Measurements from ENCODE around the gene DIRAS2. TPM values are rescaled to one million over a fixed set of nuclear protein-coding genes. Genes with fewer than 3 reads are reported as not detected.
"Not testable (repeated sequence)": the region's sequence is repeated elsewhere in the genome, so short reads cannot be mapped to it uniquely, and the experiment has no call there.

Gene DIRAS2, protein sequence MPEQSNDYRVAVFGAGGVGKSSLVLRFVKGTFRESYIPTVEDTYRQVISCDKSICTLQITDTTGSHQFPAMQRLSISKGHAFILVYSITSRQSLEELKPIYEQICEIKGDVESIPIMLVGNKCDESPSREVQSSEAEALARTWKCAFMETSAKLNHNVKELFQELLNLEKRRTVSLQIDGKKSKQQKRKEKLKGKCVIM
- total RNA-seq, result not detected
- long read RNA-seq, result 0 reads

DNA sequence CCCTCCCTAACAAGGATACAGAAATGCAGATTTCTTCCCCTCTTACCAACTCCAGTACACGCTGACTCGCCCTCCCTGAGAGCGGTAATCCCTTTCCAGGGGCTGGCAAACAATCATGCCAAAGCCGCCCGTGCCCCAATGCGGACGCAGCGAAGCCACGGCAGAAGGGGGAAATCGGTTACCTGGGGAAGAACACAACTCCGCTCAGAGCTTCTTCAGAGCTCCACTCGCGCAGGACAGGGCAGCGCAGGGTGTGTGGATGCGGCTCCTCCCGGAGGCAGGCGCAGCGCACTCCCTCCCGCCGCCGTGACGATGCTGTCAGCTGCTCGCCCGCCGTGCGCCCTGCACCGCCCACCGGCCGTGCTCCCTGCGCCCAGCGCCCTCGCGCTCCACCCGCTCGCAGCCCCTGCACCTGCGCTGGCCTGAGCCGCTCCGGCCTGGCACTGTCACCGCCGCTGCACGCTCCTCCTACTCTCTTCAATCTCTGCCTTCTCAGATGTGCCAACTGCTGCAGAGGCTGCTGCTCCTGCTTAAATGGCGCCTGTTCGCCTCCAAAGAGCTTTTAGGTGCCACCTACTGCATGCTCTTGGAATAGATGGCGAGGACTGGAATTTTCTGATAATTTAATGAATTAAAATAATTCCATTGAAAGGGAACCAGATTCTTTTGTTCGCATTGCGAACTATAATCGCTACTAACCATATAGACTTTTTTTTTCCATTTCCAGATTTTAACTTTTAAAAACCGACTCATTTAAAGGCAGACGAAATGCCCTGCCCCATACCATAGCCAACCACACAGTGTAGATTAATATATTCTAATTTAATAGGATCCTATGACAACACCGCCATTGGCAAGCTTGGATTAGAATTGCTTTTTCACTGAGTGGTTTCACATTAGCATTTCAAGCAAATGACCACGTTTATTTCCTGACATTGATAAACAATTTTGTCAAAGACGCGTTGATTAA is at the start of gene DIRAS2:
Gene DIRAS2, minus strand, starts transcription at position 255 of the 970 bp plus-strand sequence. CDS start 28,997 bp downstream, outside the sequence.
- intact Hi-C loops (cut with DNase I), result no loop called here
- ATAC-seq (ENCODE audit: poor library complexity), result peak; percentile 92
- DNase-seq, result peak; percentile 55

DNA sequence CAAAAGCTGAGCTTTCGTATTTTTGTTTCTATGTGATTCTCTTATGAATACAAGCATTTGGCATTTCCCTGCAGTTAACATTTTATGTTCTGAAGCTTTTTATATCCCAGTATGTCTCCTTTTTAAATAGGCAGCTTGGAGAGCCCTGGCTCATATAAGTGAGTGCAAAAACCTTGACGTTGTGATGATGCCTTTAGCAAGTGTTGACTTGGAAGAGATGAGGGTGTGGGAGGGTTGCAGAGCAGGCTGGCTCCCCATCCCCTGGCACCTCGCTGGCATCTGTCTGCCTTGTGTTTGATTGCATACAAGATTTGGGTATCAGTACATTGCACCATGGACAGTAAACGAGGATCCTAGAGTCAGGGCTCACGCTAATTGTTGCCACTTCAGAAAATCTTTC is 42.1 kb upstream of the DIRAS2 start:
- DNase-seq, result no peak
- no peak for ATAC-seq (ENCODE audit: poor library complexity)
- intact Hi-C loops (cut with DNase I), result no loop called here

DNA sequence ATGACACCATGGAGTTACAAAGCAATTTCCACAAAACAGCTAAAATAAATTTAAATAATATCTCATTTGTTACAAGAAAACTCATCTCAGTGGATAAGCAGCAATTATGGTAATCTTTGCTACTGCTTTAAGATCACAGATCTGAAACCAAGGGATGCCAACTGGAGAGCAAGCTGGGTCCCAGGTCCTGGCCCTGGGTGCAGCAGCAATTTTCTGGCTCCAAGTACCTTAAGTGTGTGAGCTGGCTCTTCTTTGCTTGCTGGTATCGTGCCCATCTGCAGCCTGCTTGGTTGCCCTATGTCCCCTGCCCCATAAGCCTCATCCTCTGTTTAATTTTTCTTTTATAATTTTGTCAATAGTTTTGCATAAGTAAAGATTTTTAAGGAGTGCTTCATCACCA is 41.5 kb upstream of the DIRAS2 start:
- intact Hi-C loops (cut with DNase I), result no loop called here
- DNase-seq (no peak), ATAC-seq (ENCODE audit: poor library complexity) (no peak)

DNA sequence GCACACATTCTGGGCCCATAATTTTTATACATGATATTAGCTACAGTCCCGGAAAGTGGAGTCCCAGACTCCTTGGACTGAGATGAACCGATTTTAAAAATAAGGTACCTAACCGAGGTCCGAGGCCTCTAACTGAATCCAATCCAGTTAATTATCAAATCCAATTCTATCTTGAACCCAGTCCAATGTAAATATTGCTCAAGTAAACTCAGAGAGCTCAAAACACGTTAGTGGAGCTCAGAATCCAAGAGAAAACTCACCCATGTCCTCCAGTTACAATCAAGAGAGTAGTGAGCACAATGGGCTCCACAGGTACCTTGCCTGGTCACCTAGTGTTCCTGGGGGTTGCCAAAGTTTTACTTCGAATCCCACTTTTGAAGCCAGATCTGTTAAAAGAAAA is 37.9 kb upstream of the DIRAS2 start:
- DNase-seq (no peak), ATAC-seq (ENCODE audit: poor library complexity) (no peak)
- intact Hi-C loops (cut with DNase I), result no loop called here

- ATAC-seq (ENCODE audit: poor library complexity) (no peak), DNase-seq (no peak)
- intact Hi-C loops (cut with DNase I), result no loop called here
These were observed 22.4 kb upstream of the DIRAS2 start for GRCh38 chr9:90665072-90665471.

DNA sequence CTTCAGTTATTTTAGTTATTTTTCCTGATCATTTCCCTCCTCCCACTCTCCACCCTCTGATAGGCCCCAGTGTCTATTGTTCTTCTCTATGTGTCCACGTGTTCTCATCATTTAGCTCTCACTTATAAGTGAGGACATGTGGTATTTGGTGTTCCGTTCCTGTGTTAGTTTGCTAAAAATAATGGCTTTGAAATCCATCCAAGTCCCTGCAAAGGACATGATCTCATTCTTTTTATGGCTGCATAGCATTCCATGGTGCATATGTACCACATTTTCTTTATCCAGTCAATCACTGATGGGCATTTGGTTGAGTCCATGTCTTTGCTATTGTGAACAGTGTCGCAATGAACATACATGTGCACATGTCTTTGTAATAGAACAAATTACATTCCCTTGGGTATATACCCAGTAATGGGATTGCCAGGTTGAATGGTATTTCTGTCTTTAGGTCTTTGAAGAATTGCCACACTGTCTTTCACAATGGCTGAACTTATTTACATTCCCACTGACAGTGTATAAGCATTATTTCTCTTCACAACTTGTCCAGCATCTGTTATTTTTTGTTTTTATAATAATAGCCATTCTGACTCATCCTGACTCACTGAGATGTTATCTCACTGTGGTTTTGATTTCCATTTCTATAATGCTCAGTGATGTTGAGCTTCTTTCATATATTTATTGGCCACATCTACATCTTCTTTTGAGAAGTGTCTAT is 17.2 kb upstream of the DIRAS2 start:
- ATAC-seq (ENCODE audit: poor library complexity) (no peak), DNase-seq (no peak)

DNA sequence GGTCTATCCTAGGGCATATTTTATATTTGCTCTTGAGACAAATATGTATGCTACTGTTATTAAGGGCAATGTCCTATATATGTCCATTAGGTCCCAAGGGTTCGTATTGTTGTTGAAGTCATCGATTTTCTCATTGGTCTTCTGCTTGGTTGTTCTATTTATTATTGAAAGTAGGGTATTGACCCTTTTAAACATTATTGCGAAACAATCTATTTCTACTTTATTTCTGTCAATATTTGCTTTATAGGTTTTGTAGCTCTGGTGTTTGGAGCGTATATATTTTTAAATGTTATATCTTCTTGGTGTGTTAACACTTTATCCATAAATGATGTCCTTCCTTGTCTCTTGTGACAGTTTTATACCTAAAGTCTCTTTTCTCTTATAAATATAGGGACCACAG is 16.2 kb upstream of the DIRAS2 start:
- DNase-seq, result no peak
- ATAC-seq (ENCODE audit: poor library complexity), result no peak
- intact Hi-C loops (cut with DNase I), result no loop called here

More for the DNA sequence above, 17.2 kb upstream of the DIRAS2 start:
- intact Hi-C loops (cut with DNase I), result no loop called here

DNA sequence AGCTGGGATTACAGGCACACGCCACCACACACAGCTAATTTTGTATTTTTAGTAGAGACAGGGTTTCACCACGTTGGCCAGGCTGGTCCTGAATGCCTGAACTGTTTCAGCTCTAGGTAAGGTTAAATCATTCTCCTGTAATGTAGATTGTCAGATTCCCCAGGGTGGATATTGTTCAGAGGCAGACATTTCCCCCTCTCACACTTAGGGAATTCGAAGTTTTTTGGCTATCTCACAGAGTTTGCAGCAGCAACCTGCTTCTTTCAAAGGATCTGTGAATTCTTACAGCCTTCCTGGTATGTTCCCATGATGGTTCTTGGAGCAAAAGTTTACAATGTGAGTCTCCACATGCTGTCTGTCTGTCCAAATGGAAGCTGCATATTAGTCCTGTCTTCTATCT is 15.6 kb upstream of the DIRAS2 start:
- intact Hi-C loops (cut with DNase I), result no loop called here
- ATAC-seq (ENCODE audit: poor library complexity) (no peak), DNase-seq (no peak)

- intact Hi-C loops (cut with DNase I); ATAC-seq (ENCODE audit: poor library complexity); DNase-seq: not testable (repeated sequence)
These were observed 14.3 kb upstream of the DIRAS2 start for GRCh38 chr9:90656876-90657275.

GRCh38 chr9:90651246-90651645 is 8.6 kb upstream of the DIRAS2 start:
- no peak for DNase-seq
- no peak for ATAC-seq (ENCODE audit: poor library complexity)
- intact Hi-C loops (cut with DNase I), result no loop called here

DNA sequence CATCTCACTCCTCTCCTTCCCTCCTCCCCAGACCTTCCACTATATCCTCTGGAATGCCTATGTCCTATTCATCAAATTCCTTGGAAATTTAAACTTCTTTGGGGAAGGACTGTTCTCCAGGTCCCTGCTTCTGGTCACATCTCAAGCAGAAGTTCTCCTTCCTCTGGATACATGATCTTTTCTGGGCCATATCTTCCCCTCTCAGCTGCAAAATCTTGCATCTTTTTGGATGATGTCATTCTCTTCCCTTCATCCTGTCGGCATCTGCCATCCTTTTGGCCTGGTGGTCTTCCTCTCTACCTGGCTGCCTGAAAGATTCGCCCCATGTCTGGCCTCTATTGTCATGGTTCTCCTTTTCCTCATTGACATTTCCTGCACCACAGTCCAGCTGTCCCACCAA is 5.2 kb upstream of the DIRAS2 start:
- DNase-seq, result no peak
- ATAC-seq (ENCODE audit: poor library complexity), result no peak
- intact Hi-C loops (cut with DNase I), result no loop called here

- no peak for ATAC-seq (ENCODE audit: poor library complexity)
- DNase-seq, result no peak
- intact Hi-C loops (cut with DNase I), result no loop called here
These were observed 3.1 kb upstream of the DIRAS2 start for GRCh38 chr9:90645721-90646120.

GRCh38 chr9:90641884-90642487 is 638 bp downstream of the DIRAS2 start:
- ATAC-seq (ENCODE audit: poor library complexity) (no peak), DNase-seq (no peak)
- intact Hi-C loops (cut with DNase I), result no loop called here

GRCh38 chr9:90641086-90641485 is 1.5 kb downstream of the DIRAS2 start:
- no peak for ATAC-seq (ENCODE audit: poor library complexity)
- DNase-seq, result no peak
- intact Hi-C loops (cut with DNase I), result no loop called here

GRCh38 chr9:90640361-90640760 is 2.3 kb downstream of the DIRAS2 start:
- ATAC-seq (ENCODE audit: poor library complexity) (no peak), DNase-seq (no peak)
- intact Hi-C loops (cut with DNase I), result no loop called here

DNA sequence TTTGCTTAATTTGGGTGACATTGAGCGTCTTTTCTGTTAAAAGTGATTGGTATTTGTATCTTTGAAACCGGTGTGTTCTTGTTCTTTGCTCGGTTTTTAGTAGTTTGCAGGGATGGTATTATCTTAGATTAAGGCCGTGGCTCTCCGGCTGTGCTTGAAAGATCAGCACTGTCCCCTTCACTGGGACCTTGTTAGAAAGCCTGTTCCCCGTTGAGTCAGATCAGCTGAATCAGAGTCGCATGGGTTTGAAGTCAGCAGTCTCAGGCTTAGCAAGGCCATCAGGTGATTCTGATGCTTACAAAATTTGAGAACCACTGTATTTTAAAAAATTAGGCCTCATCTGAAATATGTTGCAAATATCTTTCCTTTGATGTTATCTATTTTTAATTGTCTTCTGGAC is 5.0 kb downstream of the DIRAS2 start:
- no peak for DNase-seq
- no peak for ATAC-seq (ENCODE audit: poor library complexity)
- intact Hi-C loops (cut with DNase I), result no loop called here

- intact Hi-C loops (cut with DNase I), result no loop called here
- no peak for DNase-seq
These were observed 9.9 kb downstream of the DIRAS2 start for GRCh38 chr9:90632647-90633207.

GRCh38 chr9:90631964-90632363 is 10.7 kb downstream of the DIRAS2 start:
- intact Hi-C loops (cut with DNase I), result no loop called here

More at GRCh38 chr9:90632647-90633207, 9.9 kb downstream of the DIRAS2 start:
- ATAC-seq (ENCODE audit: poor library complexity), result no peak

DNA sequence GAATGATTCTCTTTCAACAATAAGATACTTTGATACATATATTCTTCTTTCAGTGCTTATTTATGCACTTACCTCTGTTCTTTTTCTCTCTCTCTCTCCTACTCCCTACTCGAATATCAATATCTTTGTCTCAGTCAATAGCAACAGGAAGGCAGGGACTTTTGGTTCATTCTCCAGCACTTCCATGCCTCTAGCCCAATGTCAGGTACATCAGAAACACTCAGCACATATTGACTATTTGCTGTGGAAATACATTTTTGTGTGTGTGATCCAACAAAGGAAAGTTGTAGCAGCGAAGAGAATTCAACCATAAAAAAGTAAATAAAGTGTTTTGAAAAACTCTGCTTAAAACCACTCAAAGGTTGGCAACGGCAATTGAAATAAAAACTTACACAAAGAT is 12.6 kb downstream of the DIRAS2 start:
- intact Hi-C loops (cut with DNase I), result no loop called here
- DNase-seq, result no peak
- no peak for ATAC-seq (ENCODE audit: poor library complexity)

More at GRCh38 chr9:90631964-90632363, 10.7 kb downstream of the DIRAS2 start:
- DNase-seq (no peak), ATAC-seq (ENCODE audit: poor library complexity) (no peak)
